ENCODE measurements around the gene HES4. TPM values are rescaled to one million over a fixed set of nuclear protein-coding genes. Genes with fewer than 3 reads are reported as not detected.

HES4 gene
- total and polyA plus RNA-seq, 2 of the 13 experiments (the other 11 are each of a cell fraction or from before 2014, with no cell fraction given): 8.8 to 10.6 TPM

GRCh38 chr1:958823-959730 lies 40.8 kb downstream of the HES4 start, which contains the start of gene NOC2L (continued):
- TF ChIP-seq KIAA2018 (CRISPR knock-in tag; IDR thresholded peaks at IDR 0.05; ENCODE audit: borderline replicate concordance): no peak
- TF ChIP-seq ZNF33A (CRISPR knock-in tag; IDR thresholded peaks at IDR 0.05; ENCODE audit: borderline replicate concordance): no peak
- TF ChIP-seq NONO (IDR thresholded peaks at IDR 0.05): no peak
- peak; percentile 79 for TF ChIP-seq NONO (CRISPR knock-in tag; conservative IDR thresholded peaks at IDR 0.05)
- no peak; the same call in 1 of the 2 replicates for TF ChIP-seq ZNF274 (CRISPR knock-in tag; IDR thresholded peaks at IDR 0.05)
- no peak for TF ChIP-seq ZNF83 (CRISPR knock-in tag; IDR thresholded peaks at IDR 0.05; ENCODE audit: borderline replicate concordance)
- peak; percentile 81; the same call in 1 of the 2 replicates for TF ChIP-seq NFKB2 (CRISPR knock-in tag; IDR thresholded peaks at IDR 0.05; ENCODE audit: borderline replicate concordance)
- peak; percentile 60 for TF ChIP-seq MNT (IDR thresholded peaks at IDR 0.05)
- TF ChIP-seq FOXK1 (CRISPR knock-in tag; IDR thresholded peaks at IDR 0.05; ENCODE audit: borderline replicate concordance, low read depth): peak; percentile 61; the same call in 1 of the 2 replicates
- peak; percentile 78; the same call in 1 of the 2 replicates for TF ChIP-seq ZNF704 (CRISPR knock-in tag; IDR thresholded peaks at IDR 0.05; ENCODE audit: borderline replicate concordance)
- TF ChIP-seq ZNF230 (CRISPR knock-in tag; IDR thresholded peaks at IDR 0.05): peak; percentile 63; the same call in 1 of the 2 replicates
- 0 out of 2 replicates have a peak, but pooled peaks have one; percentile 65 for TF ChIP-seq ZNF580 (CRISPR knock-in tag; IDR thresholded peaks at IDR 0.05; ENCODE audit: borderline replicate concordance, low read depth)
- TF ChIP-seq ZNF3 (CRISPR knock-in tag; IDR thresholded peaks at IDR 0.05): no peak
- TF ChIP-seq RFX5 (IDR thresholded peaks at IDR 0.05; ENCODE audit: low read depth, low read length): no peak
- TF ChIP-seq HOXA9 (CRISPR knock-in tag; IDR thresholded peaks at IDR 0.05; ENCODE audit: borderline replicate concordance): 0 out of 2 replicates have a peak, but pooled peaks have one; percentile 35
- no peak for TF ChIP-seq FOSL1 (CRISPR knock-in tag; IDR thresholded peaks at IDR 0.05; ENCODE audit: borderline replicate concordance)
- TF ChIP-seq ARNT (IDR thresholded peaks at IDR 0.05): no peak
- no peak for TF ChIP-seq ZNF709 (CRISPR knock-in tag; IDR thresholded peaks at IDR 0.05)

Data from HepG2 (cell line).